ENCODE results near the gene ANKRD27.

GRCh38 chr19:32719611-32720059 is 44.7 kb upstream of the ANKRD27 start, which contains the start of gene TDRD12:
- TF ChIP-seq POLR2A (IDR thresholded peaks at IDR 0.05), result no peak
- TF ChIP-seq CTCF (IDR thresholded peaks at IDR 0.05), result no peak
